ENCODE results near the gene CLNK.

DNA sequence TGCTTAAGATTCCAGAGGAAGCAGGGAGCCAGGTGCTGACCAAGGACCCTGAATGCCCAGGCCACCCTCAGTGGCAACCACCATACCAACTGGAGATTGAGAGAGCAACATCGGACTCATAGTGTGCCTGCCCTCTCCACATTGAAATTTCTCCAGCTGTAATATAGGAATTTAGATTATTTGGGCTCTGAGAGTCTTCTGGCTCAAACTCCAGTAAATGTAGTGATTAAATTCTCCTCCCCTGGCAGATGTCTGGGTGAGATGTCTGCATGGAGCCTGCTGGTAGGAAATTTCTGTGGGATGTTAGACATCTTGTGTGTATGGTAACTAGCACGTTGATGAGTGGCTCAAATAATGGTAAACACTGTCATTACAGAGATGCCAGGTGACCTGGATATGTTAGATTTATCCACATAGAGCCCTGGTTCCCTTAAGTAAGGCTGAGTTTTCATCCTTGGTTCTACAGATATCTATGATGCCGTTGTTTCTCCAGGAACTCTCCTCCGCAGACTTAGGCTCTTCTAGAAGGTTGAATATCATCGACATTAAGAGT is 70.6 kb downstream of the CLNK start:
- TF ChIP-seq NFRKB (IDR thresholded peaks at IDR 0.05) (no peak), ZNF384 (IDR thresholded peaks at IDR 0.05) (no peak), L3MBTL2 (conservative IDR thresholded peaks at IDR 0.05) (no peak), SUZ12 (IDR thresholded peaks at IDR 0.05) (no peak), CTBP1 (IDR thresholded peaks at IDR 0.05; ENCODE audit: borderline replicate concordance) (no peak), FOXA1 (IDR thresholded peaks at IDR 0.05) (no peak), ARNT (IDR thresholded peaks at IDR 0.05) (no peak), SP1 (IDR thresholded peaks at IDR 0.05) (no peak), FOXM1 (IDR thresholded peaks at IDR 0.05; ENCODE audit: borderline replicate concordance) (no peak), FOXK2 (IDR thresholded peaks at IDR 0.05) (no peak), BHLHE40 (IDR thresholded peaks at IDR 0.05; ENCODE audit: borderline replicate concordance) (no peak), ELF4 (IDR thresholded peaks at IDR 0.05) (no peak)
